ENCODE data around the gene TNKS2.
"Not testable (repeated sequence)": the region's sequence is repeated elsewhere in the genome, so short reads cannot be mapped to it uniquely, and the experiment has no call there.

TNKS2 gene

GRCh38 chr10:91797048-91797690 is 1.1 kb upstream of the TNKS2 start:
- TF ChIP-seq TAF1 (IDR thresholded peaks at IDR 0.05; ENCODE audit: borderline replicate concordance, low read depth, low read length) (no peak), POLR2A (IDR thresholded peaks at IDR 0.05; ENCODE audit: low read depth, low read length) (no peak), POLR2AphosphoS5 (IDR thresholded peaks at IDR 0.05; ENCODE audit: low read depth, low read length) (no peak)
- DNase-seq (ENCODE audit: insufficient read length) (no peak), FAIRE-seq (peak; percentile 33)

- TF ChIP-seq TAF1 (IDR thresholded peaks at IDR 0.05; ENCODE audit: borderline replicate concordance, low read depth, low read length) (no peak), POLR2A (IDR thresholded peaks at IDR 0.05; ENCODE audit: low read depth, low read length) (no peak), POLR2AphosphoS5 (IDR thresholded peaks at IDR 0.05; ENCODE audit: low read depth, low read length) (no peak)
- FAIRE-seq (peak; percentile 64), DNase-seq (ENCODE audit: insufficient read length) (peak; percentile 37)
These were observed 704 bp downstream of the TNKS2 start for GRCh38 chr10:91798649-91799611.

GRCh38 chr10:91799612-91799975 is 1.4 kb downstream of the TNKS2 start:
- FAIRE-seq: no peak
- no peak for DNase-seq (ENCODE audit: insufficient read length)
- TF ChIP-seq TAF1 (IDR thresholded peaks at IDR 0.05; ENCODE audit: borderline replicate concordance, low read depth, low read length) (no peak), POLR2A (IDR thresholded peaks at IDR 0.05; ENCODE audit: low read depth, low read length) (no peak), POLR2AphosphoS5 (IDR thresholded peaks at IDR 0.05; ENCODE audit: low read depth, low read length) (no peak)

- DNase-seq (ENCODE audit: insufficient read length) (no peak), FAIRE-seq (peak; percentile 27)
- TF ChIP-seq TAF1 (IDR thresholded peaks at IDR 0.05; ENCODE audit: borderline replicate concordance, low read depth, low read length): no peak
- TF ChIP-seq POLR2AphosphoS5 (IDR thresholded peaks at IDR 0.05; ENCODE audit: low read depth, low read length): no peak
- TF ChIP-seq POLR2A (IDR thresholded peaks at IDR 0.05; ENCODE audit: low read depth, low read length): no peak
These were observed 2.0 kb downstream of the TNKS2 start for GRCh38 chr10:91800182-91800581.

GRCh38 chr10:91800756-91801155 is 2.5 kb downstream of the TNKS2 start:
- FAIRE-seq (no peak), DNase-seq (ENCODE audit: insufficient read length) (no peak)
- no peak for TF ChIP-seq POLR2A (IDR thresholded peaks at IDR 0.05; ENCODE audit: low read depth, low read length)

- no peak for FAIRE-seq
- TF ChIP-seq POLR2A (IDR thresholded peaks at IDR 0.05; ENCODE audit: low read depth, low read length) (no peak), POLR2AphosphoS5 (IDR thresholded peaks at IDR 0.05; ENCODE audit: low read depth, low read length) (no peak), TAF1 (IDR thresholded peaks at IDR 0.05; ENCODE audit: borderline replicate concordance, low read depth, low read length) (no peak)
These were observed 5.3 kb downstream of the TNKS2 start for GRCh38 chr10:91803386-91804125.

GRCh38 chr10:91804126-91804510 is 5.9 kb downstream of the TNKS2 start:
- no peak for TF ChIP-seq POLR2AphosphoS5 (IDR thresholded peaks at IDR 0.05; ENCODE audit: low read depth, low read length)
- TF ChIP-seq TAF1 (IDR thresholded peaks at IDR 0.05; ENCODE audit: borderline replicate concordance, low read depth, low read length): no peak
- TF ChIP-seq POLR2A (IDR thresholded peaks at IDR 0.05; ENCODE audit: low read depth, low read length): no peak
- FAIRE-seq (no peak), DNase-seq (ENCODE audit: insufficient read length) (no peak)

More at GRCh38 chr10:91803386-91804125, 5.3 kb downstream of the TNKS2 start:
- no peak for DNase-seq (ENCODE audit: insufficient read length)

- FAIRE-seq: no peak
- no peak for DNase-seq (ENCODE audit: insufficient read length)
- TF ChIP-seq TAF1 (IDR thresholded peaks at IDR 0.05; ENCODE audit: borderline replicate concordance, low read depth, low read length) (no peak), POLR2AphosphoS5 (IDR thresholded peaks at IDR 0.05; ENCODE audit: low read depth, low read length) (no peak), POLR2A (IDR thresholded peaks at IDR 0.05; ENCODE audit: low read depth, low read length) (no peak)
These were observed 7.0 kb downstream of the TNKS2 start for GRCh38 chr10:91805110-91805838.

GRCh38 chr10:91807264-91807663 is 9.0 kb downstream of the TNKS2 start:
- peak; percentile 67 for FAIRE-seq
- not testable (repeated sequence) for DNase-seq (ENCODE audit: insufficient read length)

GRCh38 chr10:91813251-91813650 is 15.0 kb downstream of the TNKS2 start:
- no peak for FAIRE-seq
- no peak for DNase-seq (ENCODE audit: insufficient read length)
- no peak for TF ChIP-seq TAF1 (IDR thresholded peaks at IDR 0.05; ENCODE audit: borderline replicate concordance, low read depth, low read length)
- TF ChIP-seq POLR2A (IDR thresholded peaks at IDR 0.05; ENCODE audit: low read depth, low read length): no peak
- no peak for TF ChIP-seq POLR2AphosphoS5 (IDR thresholded peaks at IDR 0.05; ENCODE audit: low read depth, low read length)

GRCh38 chr10:91816981-91817380 is 18.8 kb downstream of the TNKS2 start:
- TF ChIP-seq POLR2AphosphoS5 (IDR thresholded peaks at IDR 0.05; ENCODE audit: low read depth, low read length) (no peak), TAF1 (IDR thresholded peaks at IDR 0.05; ENCODE audit: borderline replicate concordance, low read depth, low read length) (no peak), POLR2A (IDR thresholded peaks at IDR 0.05; ENCODE audit: low read depth, low read length) (no peak)
- DNase-seq (ENCODE audit: insufficient read length) (no peak), FAIRE-seq (no peak)

All from GM12892 (cell line).